HG02623 (cell line): ENCODE data around the gene PRPSAP2.
"Not testable (repeated sequence)": the region's sequence is repeated elsewhere in the genome, so short reads cannot be mapped to it uniquely, and the experiment has no call there.

Experiments
- ATAC-seq: cut with Tn5 transposase; IDR thresholded peaks from one replicate; pipeline ENCODE4 v1.9.1; 2021; ENCODE audit warnings: moderate library complexity; ENCODE audit not compliant: unreplicated experiment

Gene PRPSAP2

GRCh38 chr17:18888766-18889290 lies 30.9 kb downstream of the PRPSAP2 start:
- ATAC-seq = no peak

- no peak for ATAC-seq
These were observed 31.7 kb downstream of the PRPSAP2 start for GRCh38 chr17:18889658-18890057.

- ATAC-seq = no peak
These were observed 33.6 kb downstream of the PRPSAP2 start for GRCh38 chr17:18891541-18891940.

GRCh38 chr17:18896146-18896545 lies 38.2 kb downstream of the PRPSAP2 start:
- ATAC-seq = no peak

- ATAC-seq = no peak
These were observed 39.0 kb downstream of the PRPSAP2 start for GRCh38 chr17:18896947-18897346.

GRCh38 chr17:18904482-18904881 lies 46.6 kb downstream of the PRPSAP2 start:
- no peak for ATAC-seq

GRCh38 chr17:18905226-18905625 lies 47.3 kb downstream of the PRPSAP2 start:
- no peak for ATAC-seq

- no peak for ATAC-seq
These were observed 52.4 kb downstream of the PRPSAP2 start for GRCh38 chr17:18910326-18910725.

- no peak for ATAC-seq
These were observed 53.0 kb downstream of the PRPSAP2 start for GRCh38 chr17:18910881-18911280.

GRCh38 chr17:18916816-18917500 lies 59.0 kb downstream of the PRPSAP2 start:
- ATAC-seq = no peak

- ATAC-seq = no peak
These were observed 59.6 kb downstream of the PRPSAP2 start for GRCh38 chr17:18917506-18918032.

GRCh38 chr17:18919963-18920362 lies 62.0 kb downstream of the PRPSAP2 start:
- no peak for ATAC-seq

- no peak for ATAC-seq
These were observed 63.0 kb downstream of the PRPSAP2 start for GRCh38 chr17:18920911-18921441.

- ATAC-seq = no peak
These were observed 63.6 kb downstream of the PRPSAP2 start for GRCh38 chr17:18921485-18921884.

- ATAC-seq = peak; percentile 59
These were observed 64.1 kb downstream of the PRPSAP2 start for GRCh38 chr17:18921912-18922451.

- ATAC-seq = not testable (repeated sequence)
These were observed 64.7 kb downstream of the PRPSAP2 start for GRCh38 chr17:18922596-18922995.

- no peak for ATAC-seq
These were observed 67.3 kb downstream of the PRPSAP2 start for GRCh38 chr17:18925187-18925586.

- no peak for ATAC-seq
These were observed 70.7 kb downstream of the PRPSAP2 start for GRCh38 chr17:18928628-18929125.

- no peak for ATAC-seq
These were observed 74.6 kb downstream of the PRPSAP2 start for GRCh38 chr17:18932360-18933055.

GRCh38 chr17:18933102-18934058 lies 75.4 kb downstream of the PRPSAP2 start:
- no peak for ATAC-seq
